OCI-LY7 (cell line): ENCODE results near the gene NR2F2.

ENCODE experiments used
- EZH2phosphoT487 ChIP-seq: fragments of 200-600 bp; sonication (generic); IDR thresholded peaks from 2 replicates; pipeline ENCODE4 v1.6.1; 2018; ENCODE audit warnings: low read depth, borderline replicate concordance, mild to moderate bottlenecking, mixed run types, antibody characterized with exemption, low read length, moderate library complexity, mixed read lengths
- TF ChIP-seq, protein P1 (sequence below): fragments of 200-600 bp; sonication (generic); conservative IDR thresholded peaks from 2 replicates; pipeline ENCODE4 v1.5.1; 2014; ENCODE audit warnings: mild to moderate bottlenecking, antibody characterized with exemption, low read length, moderate library complexity, mixed read lengths

- TF ChIP-seq, protein P1, sequence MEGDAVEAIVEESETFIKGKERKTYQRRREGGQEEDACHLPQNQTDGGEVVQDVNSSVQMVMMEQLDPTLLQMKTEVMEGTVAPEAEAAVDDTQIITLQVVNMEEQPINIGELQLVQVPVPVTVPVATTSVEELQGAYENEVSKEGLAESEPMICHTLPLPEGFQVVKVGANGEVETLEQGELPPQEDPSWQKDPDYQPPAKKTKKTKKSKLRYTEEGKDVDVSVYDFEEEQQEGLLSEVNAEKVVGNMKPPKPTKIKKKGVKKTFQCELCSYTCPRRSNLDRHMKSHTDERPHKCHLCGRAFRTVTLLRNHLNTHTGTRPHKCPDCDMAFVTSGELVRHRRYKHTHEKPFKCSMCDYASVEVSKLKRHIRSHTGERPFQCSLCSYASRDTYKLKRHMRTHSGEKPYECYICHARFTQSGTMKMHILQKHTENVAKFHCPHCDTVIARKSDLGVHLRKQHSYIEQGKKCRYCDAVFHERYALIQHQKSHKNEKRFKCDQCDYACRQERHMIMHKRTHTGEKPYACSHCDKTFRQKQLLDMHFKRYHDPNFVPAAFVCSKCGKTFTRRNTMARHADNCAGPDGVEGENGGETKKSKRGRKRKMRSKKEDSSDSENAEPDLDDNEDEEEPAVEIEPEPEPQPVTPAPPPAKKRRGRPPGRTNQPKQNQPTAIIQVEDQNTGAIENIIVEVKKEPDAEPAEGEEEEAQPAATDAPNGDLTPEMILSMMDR: no peak
- TF ChIP-seq EZH2phosphoT487: no peak
Measured at GRCh38 chr15:96359616-96360521, 29.4 kb downstream of the NR2F2 start.
